Endothelial cell of umbilical vein (primary cell): ENCODE data around the gene PODXL2. TPM values are rescaled to one million over a fixed set of nuclear protein-coding genes. Genes with fewer than 3 reads are reported as not detected.

Experiments used
- BruUV-seq: library from RNA; stranded (reverse); fragments of 400-500 nt; replicated peaks from 2 replicates; lab custom pipeline; 2021; lab: Mats Ljungman, UMichigan
- CTCF ChIA-PET: fragments of 300-600, 350-600 bp; sonication (Branson Sonifier 250); formaldehyde crosslinking; loops from one replicate; lab custom pipeline; 2021; ENCODE audit warnings: antibody characterized with exemption, inconsistent platforms; lab: Charles Lee
- POLR2A ChIA-PET: fragments of 300-600, 350-600 bp; sonication (Branson Sonifier 250); formaldehyde crosslinking; loops from one replicate; lab custom pipeline; 2021; ENCODE audit warnings: antibody characterized with exemption, inconsistent platforms; lab: Charles Lee
- DNase-seq: peaks from one replicate; pipeline ENCODE4 v3.0.0-alpha.2; 2011; ENCODE audit warnings: low read depth, low spot score
- FAIRE-seq: peaks from 2 replicates; lab custom pipeline; 2011; peaks lifted over from hg19 to GRCh38; lab: Jason Lieb, UNC
- H2AFZ ChIP-seq: 2 replicates; pipeline ENCODE4 v1.6.0; 2012; ENCODE audit warnings: low read depth, low read length, control low read depth, inconsistent platforms
- H3K27ac ChIP-seq: 2 replicates; pipeline ENCODE4 v1.5.1; 2011; ENCODE audit warnings: low read depth, mild to moderate bottlenecking, control low read depth, low read length, moderate library complexity; ENCODE audit not compliant: insufficient read depth
- H3K27me3 ChIP-seq, 2 experiments: 2 replicates each; pipeline versions ENCODE4 v1.6.0 to v1.6.1; 2011; ENCODE audit warnings: low read length in 2 of 2, mixed read lengths in 1 of 2; ENCODE audit not compliant: control insufficient read depth in 2 of 2, insufficient read depth in 2 of 2
- H3K36me3 ChIP-seq, 2 experiments: 2 replicates in 1 of 2; 3 replicates in 1 of 2; pipeline ENCODE4 v1.5.1; 2011; ENCODE audit warnings: low read length in 2 of 2, mild to moderate bottlenecking in 1 of 2, moderate library complexity in 1 of 2; ENCODE audit not compliant: control insufficient read depth in 2 of 2, insufficient read depth in 2 of 2; ENCODE audit errors: extremely low read depth in 1 of 2
- H3K4me1 ChIP-seq: 3 replicates; pipeline ENCODE4 v1.5.1; 2011; ENCODE audit warnings: mild to moderate bottlenecking, low read length; ENCODE audit not compliant: control insufficient read depth, insufficient read depth; ENCODE audit errors: extremely low read depth
- H3K4me2 ChIP-seq: 2 replicates; pipeline ENCODE4 v1.6.1; 2011; ENCODE audit warnings: low read length, control low read depth, mixed read lengths; ENCODE audit not compliant: insufficient read depth
- H3K4me3 ChIP-seq, 3 experiments: fragments of 200-600 bp in 1 of 3; sonication (generic), shearing (Covaris generic) in 1 of 3; replicated peaks in 1 of 3; 2 replicates each; pipeline ENCODE4 v1.5.1; 2011 to 2016; ENCODE audit warnings: control low read depth in 3 of 3, low read length in 3 of 3, mild to moderate bottlenecking in 2 of 3, inconsistent platforms in 1 of 3, low read depth in 1 of 3, moderate library complexity in 1 of 3; ENCODE audit not compliant: insufficient read depth in 1 of 3
- H3K79me2 ChIP-seq: 2 replicates; pipeline ENCODE4 v1.6.0; 2012; ENCODE audit warnings: low read length, inconsistent platforms; ENCODE audit not compliant: control insufficient read depth, insufficient read depth
- H3K9ac ChIP-seq: replicated peaks from 2 replicates; pipeline ENCODE3; 2011; ENCODE audit warnings: low read length, control low read depth; ENCODE audit not compliant: insufficient read depth; ENCODE audit errors: extremely low read depth
- H3K9me1 ChIP-seq: replicated peaks from 3 replicates; pipeline ENCODE4 v1.6.0; 2011; ENCODE audit warnings: mild to moderate bottlenecking, low read length; ENCODE audit not compliant: control insufficient read depth, insufficient read depth; ENCODE audit errors: extremely low read depth
- H3K9me3 ChIP-seq: replicated peaks from 2 replicates; pipeline ENCODE4 v1.5.1; 2012; ENCODE audit warnings: low read length, inconsistent platforms; ENCODE audit not compliant: control insufficient read depth, insufficient read depth
- H4K20me1 ChIP-seq: replicated peaks from 2 replicates; pipeline ENCODE3; 2011; ENCODE audit warnings: mild to moderate bottlenecking, low read length; ENCODE audit not compliant: control insufficient read depth, insufficient read depth; ENCODE audit errors: extremely low read depth
- EZH2 ChIP-seq: IDR thresholded peaks from 2 replicates; pipeline ENCODE4 v1.6.1; 2012; ENCODE audit warnings: borderline replicate concordance, low read depth, mild to moderate bottlenecking, moderate library complexity, low read length, inconsistent platforms; ENCODE audit not compliant: severe bottlenecking
- FOS ChIP-seq: IDR thresholded peaks from 2 replicates; pipeline ENCODE4 v1.6.1; 2011; ENCODE audit warnings: mild to moderate bottlenecking, low read length, moderate library complexity, borderline replicate concordance; ENCODE audit not compliant: insufficient read depth
- GATA2 ChIP-seq: IDR thresholded peaks from 2 replicates; pipeline ENCODE4 v1.7.0; 2011; ENCODE audit warnings: low read depth, mild to moderate bottlenecking, moderate library complexity, mixed read lengths, low read length; ENCODE audit not compliant: insufficient read length, insufficient read depth
- JUN ChIP-seq: IDR thresholded peaks from 2 replicates; pipeline ENCODE4 v1.6.1; 2011; ENCODE audit warnings: borderline replicate concordance, low read depth; ENCODE audit not compliant: insufficient read length, insufficient read depth
- POLR2AphosphoS5 ChIP-seq: IDR thresholded peaks from 2 replicates; pipeline ENCODE4 v1.6.1; 2012; ENCODE audit warnings: low read depth, mild to moderate bottlenecking, control low read depth, low read length, moderate library complexity; ENCODE audit not compliant: insufficient read depth
- dilution Hi-C: fragments of 300-500 bp; cut with MboI; formaldehyde crosslinking; loops from one replicate; pipeline ENCODE4 v1.15.0; 2019; ENCODE audit warnings: low sequenced_read_pairs; ENCODE audit not compliant: extremely low pct_ligation_motif_present
- intact Hi-C: fragments of 100-400 bp; cut with micrococcal nuclease; formaldehyde crosslinking; loops from one replicate; pipeline ENCODE4 v1.10.0; 2022
- polyA plus RNA-seq, 4 experiments: library from polyadenylated mRNA; depleted of rRNA in 3 of 4; stranded (reverse) in 3 of 4; unstranded in 1 of 4; fragments of >200 nt; gene quantifications; 2 replicates each; pipeline versions ENCODE4 v1.2.1 to v1.2.3, GENCODE V29; 2011 to 2012; ENCODE audit warnings: missing spikeins in 1 of 4
- total RNA-seq: library from RNA; stranded (reverse); gene quantifications from 2 replicates; pipeline ENCODE4 v1.2.3, GENCODE V29; 2021

The PODXL2 gene
- total and polyA plus RNA-seq, 2 donors (not counting 3 experiments of a cell fraction or from before 2014, with no cell fraction given) = 5.5 to 6.5 TPM

- peaks cover 14% of the 10 kb centered on the region for H3K4me1 ChIP-seq
- DNase-seq (no peak), FAIRE-seq (no peak)
- TF ChIP-seq POLR2AphosphoS5 (no peak), GATA2 (no peak), EZH2 (no peak), FOS (no peak)
- H4K20me1 ChIP-seq = no peaks in the 10 kb centered on the region
- H3K4me2 ChIP-seq = no peak overlapping the region
- no peak overlapping the region for H2AFZ ChIP-seq
- POLR2A ChIA-PET = no interaction called here
- no peak overlapping the region for H3K4me3 ChIP-seq
- BruUV-seq = no TSS peak
- peaks cover 2 to 3% of the 10 kb centered on the region in 2 experiments for H3K36me3 ChIP-seq
- H3K9ac ChIP-seq = no peak overlapping the region
- H3K79me2 ChIP-seq = no peaks in the 10 kb centered on the region
- CTCF ChIA-PET = interaction anchor here (1.1 kb wide), 1 partner anchor 9 kb away, joined by 3 read pairs; no protein-coding TSS in a partner anchor
- H3K27me3 ChIP-seq = no peaks in the 10 kb centered on the region
- intact Hi-C loops (loop anchor here (10.0 kb wide), 1 partner anchor 282 kb away; no protein-coding TSS in a partner anchor), dilution Hi-C loops (no loop called here)
- no peaks in the 10 kb centered on the region for H3K9me3 ChIP-seq
- no peaks in the 10 kb centered on the region for H3K9me1 ChIP-seq
- H3K27ac ChIP-seq = no peak overlapping the region
Observed at GRCh38 chr3:127692501-127693335, 63.7 kb downstream of the PODXL2 start.

DNA sequence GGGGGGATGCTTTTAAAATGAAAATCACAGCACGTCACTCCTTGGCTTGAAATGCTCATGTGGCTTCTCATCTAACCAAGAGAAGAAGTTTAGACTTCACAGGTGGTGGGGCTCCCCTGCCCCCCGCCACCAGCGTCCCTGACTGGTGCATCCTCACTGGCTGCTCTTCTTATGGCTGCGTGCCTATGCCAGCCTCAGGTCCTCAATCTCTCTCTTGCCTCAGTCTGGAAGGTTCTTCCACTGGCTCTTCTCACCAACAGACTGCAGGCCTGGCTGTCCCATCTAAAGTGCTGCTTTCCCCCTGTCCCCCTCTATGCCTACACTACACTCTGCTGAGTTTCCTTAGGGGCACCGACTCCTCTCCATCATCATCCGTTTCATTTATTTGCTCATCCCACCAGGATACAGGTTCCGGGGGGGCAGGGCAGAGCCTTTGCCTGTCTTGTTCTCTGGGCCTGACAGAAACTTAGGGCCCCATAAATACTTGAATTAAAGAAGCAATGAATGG is 64.4 kb downstream of the PODXL2 start:
- TF ChIP-seq JUN = no peak
- Histone ChIP-seq H3K9me1 (no peaks in the 10 kb centered on the region), H3K4me1 (peaks cover 19% of the 10 kb centered on the region), H3K9ac (no peak overlapping the region), H3K4me2 (no peak overlapping the region), H4K20me1 (no peaks in the 10 kb centered on the region), H3K27ac (no peak overlapping the region), H3K27me3 (no peaks in the 10 kb centered on the region), H3K4me3 (no peak overlapping the region), H3K9me3 (no peaks in the 10 kb centered on the region), H3K36me3 (peaks cover 2 to 3% of the 10 kb centered on the region in 2 experiments), H2AFZ (no peak overlapping the region), H3K79me2 (no peaks in the 10 kb centered on the region)
- CTCF ChIA-PET = interaction anchor here (1.3 kb wide), 1 partner anchor 14 kb away, joined by 4 read pairs; no protein-coding TSS in a partner anchor
- DNase-seq (no peak), FAIRE-seq (no peak)
- intact Hi-C loops = loop anchor here (10.0 kb wide), 1 partner anchor 281 kb away; no protein-coding TSS in a partner anchor
- POLR2A ChIA-PET = no interaction called here
- no TSS peak for BruUV-seq
- dilution Hi-C loops = no loop called here
